Measurements from ENCODE around the gene TMEM202.
"Not testable (repeated sequence)": the region's sequence is repeated elsewhere in the genome, so short reads cannot be mapped to it uniquely, and the experiment has no call there.

Gene TMEM202

GRCh38 chr15:72404841-72405240, 6.7 kb downstream of the TMEM202 start:
- no peak for DNase-seq

GRCh38 chr15:72406936-72407335, 8.8 kb downstream of the TMEM202 start:
- DNase-seq = no peak

- DNase-seq = no peak
These were observed 13.0 kb downstream of the TMEM202 start for GRCh38 chr15:72411111-72411510.

GRCh38 chr15:72411544-72411943, 13.4 kb downstream of the TMEM202 start:
- no peak for DNase-seq

- not testable (repeated sequence) for DNase-seq
These were observed 15.2 kb downstream of the TMEM202 start for GRCh38 chr15:72413337-72413736.

GRCh38 chr15:72415304-72415703, 17.2 kb downstream of the TMEM202 start:
- DNase-seq = no peak

- not testable (repeated sequence) for DNase-seq
These were observed 21.7 kb downstream of the TMEM202 start for GRCh38 chr15:72419768-72420167.

GRCh38 chr15:72420576-72420975, 22.5 kb downstream of the TMEM202 start:
- no peak for DNase-seq

GRCh38 chr15:72421484-72421883, 23.4 kb downstream of the TMEM202 start:
- no peak for DNase-seq

GRCh38 chr15:72423256-72423655, 25.2 kb downstream of the TMEM202 start:
- no peak for DNase-seq

GRCh38 chr15:72426753-72427152, 28.6 kb downstream of the TMEM202 start:
- no peak for DNase-seq

GRCh38 chr15:72437650-72438316, 39.7 kb downstream of the TMEM202 start:
- DNase-seq = no peak

GRCh38 chr15:72442848-72443247, 44.7 kb downstream of the TMEM202 start:
- not testable (repeated sequence) for DNase-seq

- DNase-seq = no peak
These were observed 47.3 kb downstream of the TMEM202 start for GRCh38 chr15:72445426-72445825.

- no peak for DNase-seq
These were observed 52.7 kb downstream of the TMEM202 start for GRCh38 chr15:72450805-72451204.

- DNase-seq = no peak
These were observed 53.1 kb downstream of the TMEM202 start for GRCh38 chr15:72451224-72451623.

- no peak for DNase-seq
These were observed 58.6 kb downstream of the TMEM202 start for GRCh38 chr15:72456684-72457083.
